HepG2 (cell line): Measurements from ENCODE around the gene GLYAT. TPM values are rescaled to one million over a fixed set of nuclear protein-coding genes. Genes with fewer than 3 reads are reported as not detected.

Source experiments
- ATAC-seq: fragments of 200-7000 bp; cut with Tn5 transposase; 3 replicates; pipeline ENCODE4 v1.9.1; 2020; ENCODE audit warnings: mild to moderate bottlenecking, moderate library complexity
- BruUV-seq: library from RNA; stranded (reverse); fragments of 400-500 nt; replicated peaks from 2 replicates; lab custom pipeline; 2021; lab: Mats Ljungman, UMichigan
- CTCF ChIA-PET: fragments of 300-600 bp; formaldehyde crosslinking; extraction: SDS; loops from one replicate; lab custom pipeline; 2021; ENCODE audit warnings: low total read pairs, inconsistent platforms, low intra/inter-chr PET ratio; lab: Yijun Ruan, JAX
- POLR2A ChIA-PET: fragments of 350-600 bp; sonication (Branson Sonifier 250); formaldehyde crosslinking; loops from one replicate; lab custom pipeline; 2020; ENCODE audit warnings: antibody characterized with exemption, inconsistent platforms; lab: Yijun Ruan, JAX
- DNase-seq: peaks from one replicate; pipeline ENCODE4 v3.0.0-alpha.2; 2015; ENCODE audit warnings: low spot score
- FAIRE-seq: peaks from 3 replicates; lab custom pipeline; 2011; peaks lifted over from hg19 to GRCh38; lab: Jason Lieb, UNC
- H2AFZ ChIP-seq: one replicate; pipeline ENCODE4 v1.6.1; 2011; ENCODE audit warnings: low read length, inconsistent platforms
- H3K27ac ChIP-seq: fragments of 300-600 bp; 3 replicates; pipeline ENCODE4 v1.8.0; 2011; ENCODE audit warnings: mixed run types, mild to moderate bottlenecking, mixed read lengths, low read length, inconsistent platforms; ENCODE audit not compliant: insufficient read depth; ENCODE audit errors: extremely low read length
- H3K27me3 ChIP-seq, 2 experiments: fragments of 200-600 bp in 1 of 2; 2 replicates in 1 of 2; 3 replicates in 1 of 2; pipeline versions ENCODE4 v1.6.0 to v1.8.0; 2011; ENCODE audit warnings: low read length in 2 of 2, mild to moderate bottlenecking in 2 of 2, moderate library complexity in 2 of 2, inconsistent platforms in 1 of 2; ENCODE audit not compliant: insufficient read depth in 2 of 2, control insufficient read depth in 1 of 2
- H3K36me3 ChIP-seq, 2 experiments: fragments of 200-600 bp in 1 of 2; replicated peaks in 1 of 2; 2 replicates in 1 of 2; 3 replicates in 1 of 2; pipeline versions ENCODE4 v1.5.1 to v1.8.0; 2011; ENCODE audit warnings: low read length in 2 of 2, inconsistent platforms in 1 of 2; ENCODE audit not compliant: insufficient read depth in 2 of 2, control insufficient read depth in 1 of 2
- H3K4me1 ChIP-seq: 2 replicates; pipeline ENCODE4 v1.5.1; 2012; ENCODE audit warnings: low read length, inconsistent platforms; ENCODE audit not compliant: insufficient read depth
- H3K4me2 ChIP-seq: 2 replicates; pipeline ENCODE4 v1.6.0; 2011; ENCODE audit warnings: low read depth, low read length, inconsistent platforms
- H3K4me3 ChIP-seq, 3 experiments: fragments of 200-600 bp in 1 of 3; sonication (generic), shearing (Covaris generic) in 1 of 3; replicated peaks in 1 of 3; 2 replicates each; pipeline ENCODE4 v1.5.1; 2011 to 2016; ENCODE audit warnings: low read length in 3 of 3, inconsistent platforms in 2 of 3, low read depth in 2 of 3, mild to moderate bottlenecking in 2 of 3, control low read depth in 1 of 3, mixed read lengths in 1 of 3; ENCODE audit not compliant: insufficient read depth in 1 of 3
- H3K79me2 ChIP-seq: one replicate; pipeline ENCODE4 v1.6.1; 2011; ENCODE audit warnings: low read length, inconsistent platforms; ENCODE audit not compliant: insufficient read depth
- H3K9ac ChIP-seq: 2 replicates; pipeline ENCODE4 v1.6.0; 2011; ENCODE audit warnings: mild to moderate bottlenecking, low read depth, low read length, inconsistent platforms; ENCODE audit not compliant: insufficient read depth
- H3K9me3 ChIP-seq: 2 replicates; pipeline ENCODE4 v1.5.1; 2012; ENCODE audit warnings: mild to moderate bottlenecking, low read length
- H4K20me1 ChIP-seq: 2 replicates; pipeline ENCODE4 v1.6.0; 2011; ENCODE audit warnings: inconsistent platforms, mild to moderate bottlenecking, low read length, moderate library complexity; ENCODE audit not compliant: insufficient read depth
- HCFC1 ChIP-seq: fragments of 150-350 bp; IDR thresholded peaks from 2 replicates; pipeline ENCODE4 v1.6.1; 2014; ENCODE audit warnings: low read depth, low read length
- LCORL ChIP-seq, 2 experiments: fragments of 450-650 bp in 1 of 2; sonication (generic) in 1 of 2; formaldehyde crosslinking in 1 of 2; IDR thresholded peaks; 2 replicates each; pipeline versions ENCODE4 v1.5.0 to v1.6.1; 2017 to 2020; ENCODE audit warnings: antibody characterized with exemption in 1 of 2, missing genetic modification reagents in 1 of 2
- MAFF ChIP-seq: IDR thresholded peaks from 2 replicates; pipeline ENCODE4 v1.6.1; 2011; ENCODE audit warnings: low read depth, low read length, improper control_type of control experiment
- SNAPC5 ChIP-seq: sonication (generic); formaldehyde crosslinking; IDR thresholded peaks from 2 replicates; pipeline ENCODE4 v1.8.1; 2023; ENCODE audit warnings: mild to moderate bottlenecking, missing genetic modification reagents, borderline replicate concordance
- SUZ12 ChIP-seq: fragments of 150-350 bp; IDR thresholded peaks from 2 replicates; pipeline ENCODE4 v1.6.1; 2014; ENCODE audit warnings: low read depth, low read length
- TCF7 ChIP-seq: sonication (generic); IDR thresholded peaks from 2 replicates; pipeline ENCODE4 v1.6.1; 2016; ENCODE audit warnings: antibody characterized with exemption, low read depth
- ZBTB20 ChIP-seq: sonication (generic); formaldehyde crosslinking; IDR thresholded peaks from 2 replicates; pipeline ENCODE4 v1.8.1; 2023; ENCODE audit warnings: missing genetic modification reagents, low read depth, mild to moderate bottlenecking, borderline replicate concordance
- ZBTB46 ChIP-seq: sonication (generic); formaldehyde crosslinking; IDR thresholded peaks from 2 replicates; pipeline ENCODE4 v1.4.0; 2020; ENCODE audit warnings: mild to moderate bottlenecking, missing genetic modification reagents, borderline replicate concordance
- ZKSCAN8 ChIP-seq: IDR thresholded peaks from 2 replicates; pipeline ENCODE4 v1.6.1; 2016; ENCODE audit warnings: borderline replicate concordance, missing genetic modification reagents, missing compliant biosample characterization
- ZNF160 ChIP-seq: sonication (generic); formaldehyde crosslinking; IDR thresholded peaks from 2 replicates; pipeline ENCODE4 v1.8.0; 2022; ENCODE audit warnings: mild to moderate bottlenecking, inconsistent platforms, missing genetic modification reagents
- ZNF567 ChIP-seq: sonication (generic); formaldehyde crosslinking; IDR thresholded peaks from 2 replicates; pipeline ENCODE4 v1.8.1; 2023; ENCODE audit warnings: mild to moderate bottlenecking, missing genetic modification reagents, borderline replicate concordance
- ZNF570 ChIP-seq: sonication (generic); formaldehyde crosslinking; IDR thresholded peaks from 2 replicates; pipeline ENCODE4 v1.4.0; 2020; ENCODE audit warnings: mild to moderate bottlenecking, missing genetic modification reagents, borderline replicate concordance
- ZNF670 ChIP-seq: sonication (generic); formaldehyde crosslinking; IDR thresholded peaks from 2 replicates; pipeline ENCODE4 v1.8.0; 2022; ENCODE audit warnings: mild to moderate bottlenecking, missing genetic modification reagents, borderline replicate concordance
- ZNF674 ChIP-seq: sonication (generic); formaldehyde crosslinking; IDR thresholded peaks from 2 replicates; pipeline ENCODE4 v1.5.0; 2020; ENCODE audit warnings: low read depth, mild to moderate bottlenecking, missing genetic modification reagents
- ZNF740 ChIP-seq: sonication (generic); formaldehyde crosslinking; IDR thresholded peaks from 2 replicates; pipeline ENCODE4 v1.4.0; 2020; ENCODE audit warnings: missing genetic modification reagents
- ZNF839 ChIP-seq: sonication (generic); formaldehyde crosslinking; IDR thresholded peaks from 2 replicates; pipeline ENCODE4 v1.4.0; 2020; ENCODE audit warnings: missing genetic modification reagents, mild to moderate bottlenecking, borderline replicate concordance
- WGBS: methylation state at CpG from one replicate; pipeline ENCODE4 v1.1.6; 2017; ENCODE audit warnings: low lambda C conversion rate; 5-methylcytosine and 5-hydroxymethylcytosine counted together
- in situ Hi-C: cut with HindIII; loops from 2 replicates; pipeline ENCODE4 v1.10.0; 2017; ENCODE audit warnings: low pct_unique_long_range_greater_than_20kb; ENCODE audit not compliant: extremely low pct_ligation_motif_present
- intact Hi-C: fragments of 100-400 bp; cut with micrococcal nuclease; formaldehyde crosslinking; loops from one replicate; pipeline ENCODE4 v1.10.0; 2022; ENCODE audit not compliant: unreplicated experiment
- polyA plus RNA-seq, 8 experiments: library from polyadenylated mRNA; depleted of rRNA in 3 of 8; stranded (reverse) in 7 of 8; unstranded in 1 of 8; fragments of >200 nt; fragmentation: Illumina TruSeq in 4 of 8; extraction: Trizol in 4 of 8; gene quantifications; 2 replicates each; pipeline versions ENCODE4 v1.2.1 to v1.2.3, GENCODE V29; 2011 to 2016; ENCODE audit warnings: low read depth in 4 of 8, missing spikeins in 1 of 8, mixed read lengths in 1 of 8; ENCODE audit not compliant: insufficient read depth in 1 of 8
- total RNA-seq, 5 experiments: library from RNA; depleted of rRNA; stranded (reverse); fragments of >200 nt; fragmentation: Illumina TruSeq; extraction: Trizol; gene quantifications; 2 replicates each; pipeline ENCODE4 v1.2.3, GENCODE V29; 2016; ENCODE audit warnings: low read depth in 1 of 5

The GLYAT gene
- total and polyA plus RNA-seq, 2 of the 13 experiments (the other 11 are each of a cell fraction or from before 2014, with no cell fraction given): not detected

- H3K4me3 ChIP-seq: no peak overlapping the region
- DNase-seq (no peak), ATAC-seq (no peak), FAIRE-seq (no peak)
- H3K9ac ChIP-seq: no peak overlapping the region
- H3K27ac ChIP-seq: no peak overlapping the region
- WGBS: 81% methylated on average over 2 of the region's 2 CpGs
- H2AFZ ChIP-seq: no peak overlapping the region
- H3K4me1 ChIP-seq: peaks cover 43% of the 10 kb centered on the region
- no peaks in the 10 kb centered on the region for H3K36me3 ChIP-seq
- H3K27me3 ChIP-seq: no peaks in the 10 kb centered on the region; a peak in 1 of 5 replicates
- intact Hi-C loops: no loop called here
- ChIA-PET CTCF (no interaction called here), POLR2A (no interaction called here)
- BruUV-seq: no TSS peak
- no peak overlapping the region for H3K4me2 ChIP-seq
- in situ Hi-C loops: no loop called here
- H4K20me1 ChIP-seq: no peaks in the 10 kb centered on the region
- H3K79me2 ChIP-seq: no peaks in the 10 kb centered on the region
- TF ChIP-seq LCORL (IDR thresholded peaks at IDR 0.05) (no peak), LCORL (CRISPR knock-in tag; IDR thresholded peaks at IDR 0.05) (no peak), ZBTB20 (no peak), ZNF839 (CRISPR knock-in tag) (no peak), ZBTB46 (CRISPR knock-in tag) (no peak), ZNF160 (CRISPR knock-in tag) (no peak), HCFC1 (no peak), TCF7 (no peak), ZNF674 (no peak), ZKSCAN8 (CRISPR knock-in tag) (no peak), SNAPC5 (no peak), ZNF740 (CRISPR knock-in tag) (no peak), MAFF (no peak), SUZ12 (no peak), ZNF670 (CRISPR knock-in tag) (no peak), ZNF567 (CRISPR knock-in tag) (no peak), ZNF570 (CRISPR knock-in tag) (no peak)
- no peaks in the 10 kb centered on the region for H3K9me3 ChIP-seq
Observed at GRCh38 chr11:58770166-58770565, 38.4 kb upstream of the GLYAT start.
